IMR-90 (cell line): ENCODE measurements around the gene USB1.

Experiments used
- CEBPB ChIP-seq: IDR thresholded peaks from 2 replicates; pipeline ENCODE4 v1.6.1; 2012; ENCODE audit warnings: low read depth, low read length, improper control_type of control experiment
- POLR2A ChIP-seq: IDR thresholded peaks from 2 replicates; pipeline ENCODE4 v1.6.1; 2012; ENCODE audit warnings: mild to moderate bottlenecking, low read depth, low read length
- SMC3 ChIP-seq: fragments of 150-350 bp; IDR thresholded peaks from 2 replicates; pipeline ENCODE4 v1.6.1; 2016; ENCODE audit warnings: low read depth, mild to moderate bottlenecking, antibody characterized with exemption, low read length, moderate library complexity

GRCh38 chr16:57972306-57972705 is 28.9 kb upstream of the USB1 start:
- TF ChIP-seq CEBPB (no peak), POLR2A (no peak), SMC3 (no peak)
